Central memory CD8-positive, alpha-beta T cell (primary cell): ENCODE data around the gene USP17L28.
"Not testable (repeated sequence)": the region's sequence is repeated elsewhere in the genome, so short reads cannot be mapped to it uniquely, and the experiment has no call there.

Experiments
- ATAC-seq: fragments of 150-1000 bp; cut with Tn5 transposase; replicated peaks from 2 replicates; pipeline ENCODE4 v1.10.0; 2022; ENCODE audit warnings: mild to moderate bottlenecking, moderate FRiP score, moderate number of reproducible peaks; ENCODE audit not compliant: poor library complexity, severe bottlenecking; ENCODE audit errors: extremely low read depth
- DNase-seq, 2 donors: peaks; one replicate each; pipeline ENCODE4 v3.0.0; 2021; ENCODE audit warnings: low spot score in 2 of 2
- H3K27ac Mint-ChIP-seq: one replicate; pipeline ENCODE4 v1.8.0; 2022; ENCODE audit warnings: low read depth, mild to moderate bottlenecking, moderate library complexity, mixed read lengths
- H3K27me3 Mint-ChIP-seq: one replicate; pipeline ENCODE4 v1.8.0; 2022; ENCODE audit warnings: mixed read lengths
- H3K36me3 Mint-ChIP-seq: one replicate; pipeline ENCODE4 v1.8.0; 2022; ENCODE audit warnings: mild to moderate bottlenecking, moderate library complexity, mixed read lengths; ENCODE audit not compliant: insufficient read depth
- H3K4me1 Mint-ChIP-seq: one replicate; pipeline ENCODE4 v1.8.0; 2022; ENCODE audit warnings: mixed read lengths
- H3K4me3 Mint-ChIP-seq: one replicate; pipeline ENCODE4 v1.8.0; 2022; ENCODE audit warnings: mild to moderate bottlenecking, moderate library complexity, mixed read lengths
- H3K9me3 Mint-ChIP-seq: one replicate; pipeline ENCODE4 v1.8.0; 2022; ENCODE audit warnings: mixed read lengths

Gene USP17L28

DNA sequence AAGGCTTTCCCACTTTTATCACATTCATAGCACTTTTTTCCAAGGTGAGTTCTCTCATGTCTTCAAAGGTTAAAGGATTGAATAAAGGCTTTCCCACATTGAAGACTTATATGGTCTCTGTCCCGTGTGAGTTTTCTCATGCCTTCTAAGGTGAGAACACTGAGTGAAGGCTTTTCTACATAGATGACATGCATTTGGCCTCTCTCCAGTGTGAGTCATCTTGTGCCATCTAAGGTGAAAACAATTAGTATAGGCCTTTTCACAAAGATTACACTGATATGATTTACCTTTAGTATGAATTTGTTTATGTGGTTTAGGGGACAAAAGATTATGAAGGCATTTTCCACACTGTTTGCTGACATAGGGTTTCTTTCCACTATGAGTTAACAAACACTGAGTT lies 35.4 kb downstream of the USP17L28 start:
- DNase-seq (no peak), ATAC-seq (no peak)
- Mint-ChIP-seq H3K27ac (no peak overlapping the region), H3K27me3 (peaks cover 9% of the 10 kb centered on the region), H3K36me3 (no peaks in the 10 kb centered on the region), H3K4me3 (no peak overlapping the region), H3K4me1 (no peaks in the 10 kb centered on the region), H3K9me3 (no peaks in the 10 kb centered on the region)

DNA sequence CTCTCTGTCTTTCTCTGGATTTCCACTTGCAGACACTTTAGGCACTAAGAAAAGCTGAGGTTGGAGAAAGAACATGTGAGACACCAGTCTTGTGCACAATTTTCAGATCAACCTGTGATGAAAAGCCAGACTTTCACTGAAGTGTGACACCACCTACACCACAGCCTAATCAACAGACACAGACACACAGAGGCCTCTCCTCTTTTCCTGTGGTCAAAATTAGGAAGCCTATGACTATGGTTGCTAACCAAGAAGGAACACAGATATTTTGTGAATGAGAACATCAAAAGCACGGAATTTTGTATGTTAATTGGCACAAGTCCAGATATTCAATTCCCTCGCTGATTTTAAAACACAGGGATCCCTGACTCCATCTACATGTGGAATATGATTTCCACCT lies 40.3 kb downstream of the USP17L28 start:
- not testable (repeated sequence) for H3K27ac Mint-ChIP-seq, H3K4me3 Mint-ChIP-seq, H3K9me3 Mint-ChIP-seq, ATAC-seq, H3K27me3 Mint-ChIP-seq, DNase-seq, H3K36me3 Mint-ChIP-seq, H3K4me1 Mint-ChIP-seq
